ENCODE measurements around the gene MLST8.

- TF ChIP-seq CTCF (conservative IDR thresholded peaks at IDR 0.05) (no peak), ZFX (IDR thresholded peaks at IDR 0.05) (peak; percentile 89)
Measured at GRCh38 chr16:2213817-2214718, 8.8 kb downstream of the MLST8 start.
